HepG2 (cell line): ENCODE data around the gene ALPI.
A peak's percentile ranks its signal among the peaks of the same experiment; 100 is the strongest.

Source experiments
- GABPB1 ChIP-seq: IDR thresholded peaks from 2 replicates; pipeline ENCODE4 v1.6.1; 2016; ENCODE audit warnings: mild to moderate bottlenecking, missing genetic modification reagents, moderate library complexity, missing compliant biosample characterization
- POLR2AphosphoS5 ChIP-seq: IDR thresholded peaks from 2 replicates; pipeline ENCODE4 v1.6.1; 2012; ENCODE audit warnings: low read depth, low read length
- SMC3 ChIP-seq: IDR thresholded peaks from 2 replicates; pipeline ENCODE4 v1.6.1; 2011; ENCODE audit warnings: low read length, improper control_type of control experiment
- TBP ChIP-seq: sonication (generic); formaldehyde crosslinking; IDR thresholded peaks from 2 replicates; pipeline ENCODE4 v1.5.0; 2020; ENCODE audit warnings: missing genetic modification reagents
- TEAD2 ChIP-seq: sonication (generic); formaldehyde crosslinking; IDR thresholded peaks from 2 replicates; pipeline ENCODE4 v1.9.0; 2021; ENCODE audit warnings: missing genetic modification reagents
- TF ChIP-seq, protein P1 (sequence below): sonication (generic); formaldehyde crosslinking; IDR thresholded peaks from 2 replicates; pipeline ENCODE4 v1.5.0; 2020; ENCODE audit warnings: mild to moderate bottlenecking, missing genetic modification reagents, moderate library complexity

GRCh38 chr2:232438951-232439757 lies 16.8 kb upstream of the ALPI start:
- TF ChIP-seq SMC3: no peak
- TF ChIP-seq, protein P1, sequence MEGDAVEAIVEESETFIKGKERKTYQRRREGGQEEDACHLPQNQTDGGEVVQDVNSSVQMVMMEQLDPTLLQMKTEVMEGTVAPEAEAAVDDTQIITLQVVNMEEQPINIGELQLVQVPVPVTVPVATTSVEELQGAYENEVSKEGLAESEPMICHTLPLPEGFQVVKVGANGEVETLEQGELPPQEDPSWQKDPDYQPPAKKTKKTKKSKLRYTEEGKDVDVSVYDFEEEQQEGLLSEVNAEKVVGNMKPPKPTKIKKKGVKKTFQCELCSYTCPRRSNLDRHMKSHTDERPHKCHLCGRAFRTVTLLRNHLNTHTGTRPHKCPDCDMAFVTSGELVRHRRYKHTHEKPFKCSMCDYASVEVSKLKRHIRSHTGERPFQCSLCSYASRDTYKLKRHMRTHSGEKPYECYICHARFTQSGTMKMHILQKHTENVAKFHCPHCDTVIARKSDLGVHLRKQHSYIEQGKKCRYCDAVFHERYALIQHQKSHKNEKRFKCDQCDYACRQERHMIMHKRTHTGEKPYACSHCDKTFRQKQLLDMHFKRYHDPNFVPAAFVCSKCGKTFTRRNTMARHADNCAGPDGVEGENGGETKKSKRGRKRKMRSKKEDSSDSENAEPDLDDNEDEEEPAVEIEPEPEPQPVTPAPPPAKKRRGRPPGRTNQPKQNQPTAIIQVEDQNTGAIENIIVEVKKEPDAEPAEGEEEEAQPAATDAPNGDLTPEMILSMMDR (CRISPR knock-in tag): peak; percentile 45
- TF ChIP-seq TEAD2 (CRISPR knock-in tag): no peak
- TF ChIP-seq GABPB1 (CRISPR knock-in tag): no peak
- no peak for TF ChIP-seq TBP (CRISPR knock-in tag)
- no peak for TF ChIP-seq POLR2AphosphoS5
